ENCODE results near the gene INPP5A. TPM values are rescaled to one million over a fixed set of nuclear protein-coding genes. Genes with fewer than 3 reads are reported as not detected.
A peak's percentile ranks its signal among the peaks of the same experiment; 100 is the strongest.
"Not testable (repeated sequence)": the region's sequence is repeated elsewhere in the genome, so short reads cannot be mapped to it uniquely, and the experiment has no call there.

The INPP5A gene
- total RNA-seq, 1 experiment from 2014 or later, result 32.1 TPM

- DNase-seq (ENCODE audit: low read depth), result no peak
Observed at GRCh38 chr10:132562177-132562915, 24.8 kb downstream of the INPP5A start.

- no peak for DNase-seq (ENCODE audit: low read depth)
Observed at GRCh38 chr10:132562916-132563456, 25.4 kb downstream of the INPP5A start.

- peak; percentile 87 for DNase-seq (ENCODE audit: low read depth)
Observed at GRCh38 chr10:132563485-132564248, 26.1 kb downstream of the INPP5A start.

- no peak for DNase-seq (ENCODE audit: low read depth)
Observed at GRCh38 chr10:132564249-132564605, 26.6 kb downstream of the INPP5A start.

- DNase-seq (ENCODE audit: low read depth), result no peak
Observed at GRCh38 chr10:132564690-132565089, 27.1 kb downstream of the INPP5A start.

- DNase-seq (ENCODE audit: low read depth), result peak; percentile 32
Observed at GRCh38 chr10:132565516-132566209, 28.1 kb downstream of the INPP5A start.

GRCh38 chr10:132566892-132567291, 29.3 kb downstream of the INPP5A start:
- DNase-seq (ENCODE audit: low read depth), result no peak

GRCh38 chr10:132570265-132570664, 32.7 kb downstream of the INPP5A start:
- no peak for DNase-seq (ENCODE audit: low read depth)

GRCh38 chr10:132570771-132571649, 33.4 kb downstream of the INPP5A start:
- peak; percentile 11 for DNase-seq (ENCODE audit: low read depth)

- peak; percentile 91 for DNase-seq (ENCODE audit: low read depth)
Observed at GRCh38 chr10:132571650-132572544, 34.3 kb downstream of the INPP5A start.

GRCh38 chr10:132572545-132572937, 35.0 kb downstream of the INPP5A start:
- peak; percentile 46 for DNase-seq (ENCODE audit: low read depth)

- not testable (repeated sequence) for DNase-seq (ENCODE audit: low read depth)
Observed at GRCh38 chr10:132572946-132573345, 35.4 kb downstream of the INPP5A start.

GRCh38 chr10:132574288-132574687, 36.7 kb downstream of the INPP5A start:
- no peak for DNase-seq (ENCODE audit: low read depth)

GRCh38 chr10:132574783-132575319, 37.3 kb downstream of the INPP5A start:
- peak; percentile 84 for DNase-seq (ENCODE audit: low read depth)

GRCh38 chr10:132575320-132576201, 38.0 kb downstream of the INPP5A start:
- DNase-seq (ENCODE audit: low read depth), result peak; percentile 91

GRCh38 chr10:132576671-132577349, 39.2 kb downstream of the INPP5A start:
- no peak for DNase-seq (ENCODE audit: low read depth)

- DNase-seq (ENCODE audit: low read depth), result peak; percentile 19
Observed at GRCh38 chr10:132577350-132578003, 39.9 kb downstream of the INPP5A start.

Measured in Daoy (cell line).